Measurements from ENCODE around the gene FMN1. TPM values are rescaled to one million over a fixed set of nuclear protein-coding genes. Genes with fewer than 3 reads are reported as not detected.

FMN1 gene
- total RNA-seq, 4 donors from 2014 or later = 32.6 to 102 (median 63.0) TPM

GRCh38 chr15:32928876-32929275 is 265.6 kb downstream of the FMN1 start:
- H3K27ac ChIP-seq = no peak overlapping the region
- 59 to 60% methylated on average over 3 of the region's 3 CpGs for WGBS, 2 donors (ENCODE audit: low coverage in 1 of 2)
- H3K4me3 ChIP-seq = no peak overlapping the region
- no peaks in the 10 kb centered on the region for H3K9me3 ChIP-seq
- H3K4me1 ChIP-seq = no peaks in the 10 kb centered on the region
- in situ Hi-C loops (cut with MboI; ENCODE audit: low pct_ligation_motif_present in 1 of 4, low pct_unique_long_range_greater_than_20kb in 1 of 4, low sequenced_read_pairs in 3 of 4) (no loop called here), intact Hi-C loops (cut with DNase I; ENCODE audit: low total_unique reads) (no loop called here)
- peaks cover 0 to 9% (median 2%) of the 10 kb centered on the region in 4 donors for H3K36me3 ChIP-seq
- H3K27me3 ChIP-seq = no peaks in the 10 kb centered on the region
- no peak for DNase-seq
- no peak for TF ChIP-seq POLR2AphosphoS5 (IDR thresholded peaks at IDR 0.05)
- no peak for TF ChIP-seq POLR2A (IDR thresholded peaks at IDR 0.05)
- TF ChIP-seq, protein P1, sequence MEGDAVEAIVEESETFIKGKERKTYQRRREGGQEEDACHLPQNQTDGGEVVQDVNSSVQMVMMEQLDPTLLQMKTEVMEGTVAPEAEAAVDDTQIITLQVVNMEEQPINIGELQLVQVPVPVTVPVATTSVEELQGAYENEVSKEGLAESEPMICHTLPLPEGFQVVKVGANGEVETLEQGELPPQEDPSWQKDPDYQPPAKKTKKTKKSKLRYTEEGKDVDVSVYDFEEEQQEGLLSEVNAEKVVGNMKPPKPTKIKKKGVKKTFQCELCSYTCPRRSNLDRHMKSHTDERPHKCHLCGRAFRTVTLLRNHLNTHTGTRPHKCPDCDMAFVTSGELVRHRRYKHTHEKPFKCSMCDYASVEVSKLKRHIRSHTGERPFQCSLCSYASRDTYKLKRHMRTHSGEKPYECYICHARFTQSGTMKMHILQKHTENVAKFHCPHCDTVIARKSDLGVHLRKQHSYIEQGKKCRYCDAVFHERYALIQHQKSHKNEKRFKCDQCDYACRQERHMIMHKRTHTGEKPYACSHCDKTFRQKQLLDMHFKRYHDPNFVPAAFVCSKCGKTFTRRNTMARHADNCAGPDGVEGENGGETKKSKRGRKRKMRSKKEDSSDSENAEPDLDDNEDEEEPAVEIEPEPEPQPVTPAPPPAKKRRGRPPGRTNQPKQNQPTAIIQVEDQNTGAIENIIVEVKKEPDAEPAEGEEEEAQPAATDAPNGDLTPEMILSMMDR (IDR thresholded peaks at IDR 0.05) = no peak
- no peak for TF ChIP-seq EP300 (IDR thresholded peaks at IDR 0.05; ENCODE audit: low read depth)

DNA sequence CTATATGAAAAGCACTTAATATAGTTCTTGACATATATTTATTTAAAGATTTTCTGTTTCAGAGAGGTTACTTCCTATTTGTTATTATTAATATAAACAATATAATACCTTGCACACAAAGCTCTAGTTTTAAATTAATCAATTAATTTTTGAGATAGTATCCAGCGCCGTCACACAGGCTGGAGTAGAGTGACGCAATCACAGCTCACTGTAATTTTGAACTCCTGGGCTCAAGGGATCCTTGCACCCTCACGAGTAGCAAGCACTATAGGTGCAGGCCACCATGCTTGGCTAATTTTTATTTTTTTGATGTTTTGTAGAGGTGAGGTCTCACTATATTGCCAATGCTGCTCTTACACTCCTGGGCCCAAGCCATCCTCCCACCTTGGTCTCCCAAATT is 267.4 kb downstream of the FMN1 start:
- Histone ChIP-seq H3K9me3 (no peaks in the 10 kb centered on the region), H3K4me3 (no peak overlapping the region), H3K36me3 (peaks cover 0 to 11% (median 2%) of the 10 kb centered on the region in 4 donors), H3K4me1 (no peaks in the 10 kb centered on the region), H3K27me3 (no peaks in the 10 kb centered on the region), H3K27ac (no peak overlapping the region)
- no peak for TF ChIP-seq POLR2AphosphoS5 (IDR thresholded peaks at IDR 0.05)
- in situ Hi-C loops (cut with MboI; ENCODE audit: low pct_ligation_motif_present in 1 of 4, low pct_unique_long_range_greater_than_20kb in 1 of 4, low sequenced_read_pairs in 3 of 4) (no loop called here), intact Hi-C loops (cut with DNase I; ENCODE audit: low total_unique reads) (no loop called here)
- 96 to 97% methylated on average over 4 of the region's 4 CpGs for WGBS, 2 donors (ENCODE audit: low coverage in 1 of 2)
- no peak for DNase-seq

- H3K4me1 ChIP-seq = no peaks in the 10 kb centered on the region
- TF ChIP-seq POLR2AphosphoS5 (IDR thresholded peaks at IDR 0.05) = no peak
- TF ChIP-seq POLR2A (IDR thresholded peaks at IDR 0.05) = no peak
- TF ChIP-seq EP300 (IDR thresholded peaks at IDR 0.05; ENCODE audit: low read depth) = no peak
- TF ChIP-seq, protein P1 (IDR thresholded peaks at IDR 0.05) = no peak
- intact Hi-C loops (cut with DNase I; ENCODE audit: low total_unique reads) (no loop called here), in situ Hi-C loops (cut with MboI; ENCODE audit: low pct_ligation_motif_present in 1 of 4, low pct_unique_long_range_greater_than_20kb in 1 of 4, low sequenced_read_pairs in 3 of 4) (no loop called here)
- H3K9me3 ChIP-seq = no peaks in the 10 kb centered on the region
- no peak overlapping the region for H3K4me3 ChIP-seq
- no peak for DNase-seq
- H3K27ac ChIP-seq = no peak overlapping the region
- 80 to 90% methylated on average over 1 to 5 of the region's 5 CpGs for WGBS, 2 donors (ENCODE audit: low coverage in 1 of 2)
- H3K36me3 ChIP-seq = peaks cover 0 to 11% (median 2%) of the 10 kb centered on the region in 4 donors
- H3K27me3 ChIP-seq = no peaks in the 10 kb centered on the region
These were observed 271.3 kb downstream of the FMN1 start for GRCh38 chr15:32923176-32923575.

- H3K4me3 ChIP-seq = no peak overlapping the region
- no peaks in the 10 kb centered on the region for H3K27me3 ChIP-seq
- H3K9me3 ChIP-seq = no peaks in the 10 kb centered on the region
- peaks cover 0 to 11% (median 2%) of the 10 kb centered on the region in 4 donors for H3K36me3 ChIP-seq
- in situ Hi-C loops (cut with MboI; ENCODE audit: low pct_ligation_motif_present in 1 of 4, low pct_unique_long_range_greater_than_20kb in 1 of 4, low sequenced_read_pairs in 3 of 4) = no loop called here
- intact Hi-C loops (cut with DNase I; ENCODE audit: low total_unique reads) = no loop called here
- no peak for TF ChIP-seq POLR2A (IDR thresholded peaks at IDR 0.05)
- no peak for TF ChIP-seq POLR2AphosphoS5 (IDR thresholded peaks at IDR 0.05)
- TF ChIP-seq EP300 (IDR thresholded peaks at IDR 0.05; ENCODE audit: low read depth) = no peak
- TF ChIP-seq, protein P1 (IDR thresholded peaks at IDR 0.05) = no peak
- no peaks in the 10 kb centered on the region for H3K4me1 ChIP-seq
- WGBS, 2 donors (ENCODE audit: low coverage in 1 of 2) = 92 to 98% methylated on average over 3 of the region's 3 CpGs
- H3K27ac ChIP-seq = no peak overlapping the region
- DNase-seq = no peak
These were observed 272.0 kb downstream of the FMN1 start for GRCh38 chr15:32922541-32922940.

DNA sequence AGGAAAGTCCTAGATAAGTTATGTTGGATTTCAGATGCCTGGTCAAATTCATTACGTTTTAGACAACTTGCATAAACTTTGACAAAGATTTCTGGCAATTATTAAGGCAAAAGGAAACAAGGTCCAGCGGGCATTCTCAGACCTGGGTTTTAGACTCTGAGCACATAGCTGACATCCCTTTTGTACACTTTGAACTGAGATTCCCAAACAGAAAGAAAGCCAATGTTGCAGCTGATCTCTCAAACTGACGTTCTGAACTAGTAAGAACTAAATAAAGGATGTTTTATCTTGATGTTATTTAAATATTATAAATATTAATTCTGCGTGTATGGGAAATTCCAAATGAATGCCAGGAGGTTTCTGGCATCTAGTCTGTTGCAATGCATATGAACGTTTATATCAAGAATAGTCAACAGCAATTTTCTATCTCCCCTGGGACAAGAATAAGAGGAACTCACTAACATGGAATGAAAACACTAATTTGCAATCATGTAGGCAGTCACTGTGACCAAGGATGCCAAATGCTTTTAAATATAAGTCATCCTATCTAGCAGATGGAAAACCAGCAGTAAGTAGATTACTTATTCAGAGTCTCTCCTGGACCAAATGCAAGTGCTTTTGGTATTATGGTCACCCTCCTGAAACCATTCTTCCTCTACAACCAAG is 274.6 kb downstream of the FMN1 start:
- intact Hi-C loops (cut with DNase I; ENCODE audit: low total_unique reads) (no loop called here), in situ Hi-C loops (cut with MboI; ENCODE audit: low pct_ligation_motif_present in 1 of 4, low pct_unique_long_range_greater_than_20kb in 1 of 4, low sequenced_read_pairs in 3 of 4) (no loop called here)
- 57 to 66% methylated on average over 5 of the region's 5 CpGs for WGBS, 2 donors (ENCODE audit: low coverage in 1 of 2)
- DNase-seq = no peak
- no peak overlapping the region for H3K4me3 ChIP-seq
- H3K36me3 ChIP-seq = peaks cover 0 to 11% (median 0%) of the 10 kb centered on the region in 4 donors
- H3K27ac ChIP-seq = no peak overlapping the region
- H3K9me3 ChIP-seq = no peaks in the 10 kb centered on the region
- no peaks in the 10 kb centered on the region for H3K4me1 ChIP-seq
- no peaks in the 10 kb centered on the region for H3K27me3 ChIP-seq
- TF ChIP-seq, protein P1 (IDR thresholded peaks at IDR 0.05) = no peak
- TF ChIP-seq EP300 (IDR thresholded peaks at IDR 0.05; ENCODE audit: low read depth) (no peak), POLR2A (IDR thresholded peaks at IDR 0.05) (no peak), POLR2AphosphoS5 (IDR thresholded peaks at IDR 0.05) (no peak)

All from transverse colon (tissue), 4 donors.